ENCODE measurements around the gene UBR4. TPM values are rescaled to one million over a fixed set of nuclear protein-coding genes. Genes with fewer than 3 reads are reported as not detected.
A peak's percentile ranks its signal among the peaks of the same experiment; 100 is the strongest.

Gene UBR4
- polyA plus RNA-seq, 3 donors, result 44.3 to 93.8 (median 49.4) TPM

DNA sequence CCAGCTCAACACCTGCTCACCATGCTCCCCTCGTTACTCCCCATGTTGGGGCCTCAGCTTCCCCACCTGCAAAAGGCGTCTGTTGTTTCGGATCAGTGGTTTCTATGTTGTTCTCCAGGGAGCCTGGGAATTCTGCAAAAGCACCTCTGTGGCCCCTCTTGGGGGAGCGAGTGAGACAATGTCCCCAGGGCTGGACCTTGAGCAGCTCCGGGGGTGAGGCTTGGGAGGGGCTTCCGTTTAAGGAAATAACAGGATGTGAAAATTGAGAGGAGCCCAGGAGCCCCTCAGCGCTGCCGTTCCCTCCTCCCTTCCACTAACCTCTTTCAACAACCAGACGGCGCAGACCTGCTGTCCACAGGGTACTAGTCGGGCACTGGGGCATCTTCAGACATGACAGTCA, 155.1 kb downstream of the UBR4 start:
- no peak overlapping the region for H3K9ac ChIP-seq (ENCODE audit: insufficient read depth, low read length, poor library complexity, severe bottlenecking)
- H3K27ac ChIP-seq (ENCODE audit: low read depth in 1 of 2, low read length in 2 of 2), result no peak overlapping the region
- TF ChIP-seq, protein P1, sequence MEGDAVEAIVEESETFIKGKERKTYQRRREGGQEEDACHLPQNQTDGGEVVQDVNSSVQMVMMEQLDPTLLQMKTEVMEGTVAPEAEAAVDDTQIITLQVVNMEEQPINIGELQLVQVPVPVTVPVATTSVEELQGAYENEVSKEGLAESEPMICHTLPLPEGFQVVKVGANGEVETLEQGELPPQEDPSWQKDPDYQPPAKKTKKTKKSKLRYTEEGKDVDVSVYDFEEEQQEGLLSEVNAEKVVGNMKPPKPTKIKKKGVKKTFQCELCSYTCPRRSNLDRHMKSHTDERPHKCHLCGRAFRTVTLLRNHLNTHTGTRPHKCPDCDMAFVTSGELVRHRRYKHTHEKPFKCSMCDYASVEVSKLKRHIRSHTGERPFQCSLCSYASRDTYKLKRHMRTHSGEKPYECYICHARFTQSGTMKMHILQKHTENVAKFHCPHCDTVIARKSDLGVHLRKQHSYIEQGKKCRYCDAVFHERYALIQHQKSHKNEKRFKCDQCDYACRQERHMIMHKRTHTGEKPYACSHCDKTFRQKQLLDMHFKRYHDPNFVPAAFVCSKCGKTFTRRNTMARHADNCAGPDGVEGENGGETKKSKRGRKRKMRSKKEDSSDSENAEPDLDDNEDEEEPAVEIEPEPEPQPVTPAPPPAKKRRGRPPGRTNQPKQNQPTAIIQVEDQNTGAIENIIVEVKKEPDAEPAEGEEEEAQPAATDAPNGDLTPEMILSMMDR (IDR thresholded peaks at IDR 0.05), result no peak
- H3K27me3 Mint-ChIP-seq (ENCODE audit: low read depth in 3 of 3), result peaks cover 43 to 59% (median 53%) of the 10 kb centered on the region in 3 donors
- H4K20me1 ChIP-seq (ENCODE audit: insufficient read depth, low read length), result no peaks in the 10 kb centered on the region
- peak overlapping the region in 1 of 2 donors; percentile 21 for H3K4me3 Mint-ChIP-seq
- H3K4me3 ChIP-seq (replicated peaks in 1 of 3; ENCODE audit: low read depth in 2 of 3, low read length in 3 of 3), result no peak overlapping the region
- 13% methylated on average over 1 of the region's 11 CpGs for WGBS (ENCODE audit: insufficient coverage)
- no peak for DNase-seq
- no peak overlapping the region for H2AFZ ChIP-seq (ENCODE audit: insufficient read depth, low read depth, low read length, poor library complexity, severe bottlenecking)
- intact Hi-C loops (cut with micrococcal nuclease), result no loop called here
- H3K27ac Mint-ChIP-seq, result peak overlapping the region in 1 of 7 donors; percentile 27
- no peak overlapping the region for H3K4me2 ChIP-seq (replicated peaks; ENCODE audit: extremely low read depth, low read length, poor library complexity, severe bottlenecking)
- H3K9me3 ChIP-seq (replicated peaks in 1 of 2; ENCODE audit: control insufficient read depth in 1 of 2, insufficient read depth in 1 of 2, low read length in 2 of 2), result no peaks in the 10 kb centered on the region
- peaks cover 5% of the 10 kb centered on the region for H3K4me1 Mint-ChIP-seq
- H3K79me2 ChIP-seq (ENCODE audit: insufficient read depth, low read length), result no peaks in the 10 kb centered on the region
- peaks cover 0 to 2% (median 0%) of the 10 kb centered on the region in 7 donors for H3K9me3 Mint-ChIP-seq
- H3K4me1 ChIP-seq (ENCODE audit: control insufficient read depth in 1 of 2, insufficient read depth in 2 of 2, low read length in 2 of 2), result peaks cover 0 to 3% of the 10 kb centered on the region in 2 donors
- H3K36me3 ChIP-seq (replicated peaks in 1 of 2; ENCODE audit: control insufficient read depth in 1 of 2, insufficient read depth in 2 of 2, low read length in 2 of 2), result no peaks in the 10 kb centered on the region
- no peaks in the 10 kb centered on the region for H3K36me3 Mint-ChIP-seq
- H3K27me3 ChIP-seq (ENCODE audit: control insufficient read depth in 2 of 2, insufficient read depth in 2 of 2, low read length in 2 of 2), result peaks cover 7 to 24% of the 10 kb centered on the region in 2 donors

DNA sequence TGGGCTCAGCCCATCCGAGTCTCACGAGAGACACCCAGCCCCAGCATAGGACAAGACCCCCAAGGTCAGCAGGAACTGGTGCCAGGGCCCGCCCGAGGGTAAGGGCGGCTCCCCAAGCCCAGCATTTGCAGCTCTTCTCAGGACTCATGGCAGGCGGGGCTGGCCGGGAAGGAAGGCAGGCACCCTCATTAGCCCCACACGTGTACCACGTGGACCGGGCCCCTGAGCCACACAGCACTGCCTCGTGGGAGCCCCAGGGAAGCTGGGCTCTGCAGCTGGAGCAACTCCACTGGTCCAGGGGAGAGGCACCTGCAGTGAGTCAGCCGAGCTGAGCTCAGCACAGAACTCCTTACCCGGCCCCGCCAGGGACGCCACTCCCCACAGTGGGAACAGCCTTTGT, 155.8 kb downstream of the UBR4 start:
- Mint-ChIP-seq H3K9me3 (peaks cover 0 to 2% (median 0%) of the 10 kb centered on the region in 7 donors), H3K27me3 (ENCODE audit: low read depth in 3 of 3) (peaks cover 48 to 62% (median 54%) of the 10 kb centered on the region in 3 donors), H3K4me1 (peaks cover 5% of the 10 kb centered on the region), H3K36me3 (no peaks in the 10 kb centered on the region), H3K27ac (no peak overlapping the region), H3K4me3 (no peak overlapping the region)
- no peak overlapping the region for H3K4me2 ChIP-seq (replicated peaks; ENCODE audit: extremely low read depth, low read length, poor library complexity, severe bottlenecking)
- H3K27me3 ChIP-seq (ENCODE audit: control insufficient read depth in 2 of 2, insufficient read depth in 2 of 2, low read length in 2 of 2), result peaks cover 7 to 24% of the 10 kb centered on the region in 2 donors
- no peak for DNase-seq
- no peaks in the 10 kb centered on the region for H3K36me3 ChIP-seq (replicated peaks in 1 of 2; ENCODE audit: control insufficient read depth in 1 of 2, insufficient read depth in 2 of 2, low read length in 2 of 2)
- H2AFZ ChIP-seq (ENCODE audit: insufficient read depth, low read depth, low read length, poor library complexity, severe bottlenecking), result no peak overlapping the region
- H3K9me3 ChIP-seq (replicated peaks in 1 of 2; ENCODE audit: control insufficient read depth in 1 of 2, insufficient read depth in 1 of 2, low read length in 2 of 2), result no peaks in the 10 kb centered on the region
- H3K9ac ChIP-seq (ENCODE audit: insufficient read depth, low read length, poor library complexity, severe bottlenecking), result no peak overlapping the region
- H3K4me3 ChIP-seq (replicated peaks in 1 of 3; ENCODE audit: low read depth in 2 of 3, low read length in 3 of 3), result no peak overlapping the region
- H4K20me1 ChIP-seq (ENCODE audit: insufficient read depth, low read length), result no peaks in the 10 kb centered on the region
- WGBS (ENCODE audit: insufficient coverage), result 81% methylated on average over 14 of the region's 15 CpGs
- no peaks in the 10 kb centered on the region for H3K79me2 ChIP-seq (ENCODE audit: insufficient read depth, low read length)
- H3K27ac ChIP-seq (ENCODE audit: low read depth in 1 of 2, low read length in 2 of 2), result no peak overlapping the region
- peaks cover 0 to 3% of the 10 kb centered on the region in 2 donors for H3K4me1 ChIP-seq (ENCODE audit: control insufficient read depth in 1 of 2, insufficient read depth in 2 of 2, low read length in 2 of 2)
- intact Hi-C loops (cut with micrococcal nuclease), result no loop called here
- TF ChIP-seq, protein P1 (IDR thresholded peaks at IDR 0.05), result no peak

All from CD14-positive monocyte (primary cell).